ENCODE results near the gene USH2A. TPM values are rescaled to one million over a fixed set of nuclear protein-coding genes. Genes with fewer than 3 reads are reported as not detected.

USH2A gene
- total RNA-seq, 3 donors from 2014 or later, result not detected

DNA sequence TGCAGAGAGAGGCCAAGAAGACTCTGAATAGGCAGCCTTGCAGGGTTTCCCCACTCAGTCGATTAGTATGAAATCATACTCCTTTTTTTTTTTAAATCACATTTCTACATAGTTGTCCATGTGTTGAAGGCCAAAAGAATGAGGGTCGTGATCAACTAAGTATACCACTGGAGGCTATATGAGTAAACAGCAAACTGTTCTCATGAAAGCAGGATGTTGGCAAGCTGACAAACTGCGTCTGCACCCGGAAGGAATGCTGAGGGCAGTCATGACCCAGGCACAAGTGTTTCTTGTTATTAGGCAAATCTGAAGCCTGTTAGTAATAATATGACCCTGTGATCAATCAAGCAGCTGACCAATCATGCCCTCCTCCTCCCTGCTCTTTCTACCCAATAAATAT is 213.2 kb downstream of the USH2A start:
- H3K36me3 ChIP-seq, result no peaks in the 10 kb centered on the region
- H3K27ac ChIP-seq, result no peak overlapping the region
- H3K4me1 ChIP-seq, result no peaks in the 10 kb centered on the region
- DNase-seq (ENCODE audit: low spot score in 2 of 2), result no peak
- no peak overlapping the region for H3K4me3 ChIP-seq
- H3K27me3 ChIP-seq, result no peaks in the 10 kb centered on the region
- TF ChIP-seq CTCF (IDR thresholded peaks at IDR 0.05) (no peak), POLR2AphosphoS5 (IDR thresholded peaks at IDR 0.05) (no peak), POLR2A (IDR thresholded peaks at IDR 0.05) (no peak)
- intact Hi-C loops (cut with DNase I; ENCODE audit: low total_unique reads), result no loop called here
- no peaks in the 10 kb centered on the region for H3K9me3 ChIP-seq

DNA sequence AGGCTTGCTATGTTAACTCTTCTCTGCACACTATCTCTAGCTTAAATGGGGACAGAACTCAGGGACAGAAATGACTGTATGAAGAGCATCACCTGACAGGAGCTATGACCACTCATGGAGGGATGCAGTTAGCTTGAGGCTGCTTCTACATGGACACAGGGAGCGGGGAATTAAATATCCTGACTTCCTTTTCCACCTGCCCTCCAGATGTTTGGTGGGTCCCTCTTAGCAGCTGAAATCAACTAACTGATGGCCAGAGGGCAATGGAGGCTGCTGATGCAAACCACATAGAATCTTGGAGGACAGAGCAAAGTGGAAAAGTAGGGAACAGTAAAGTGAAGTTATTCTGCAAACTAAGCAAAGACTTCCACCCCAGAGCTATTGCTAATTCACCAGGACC is 214.1 kb downstream of the USH2A start:
- TF ChIP-seq CTCF (IDR thresholded peaks at IDR 0.05) (no peak), POLR2AphosphoS5 (IDR thresholded peaks at IDR 0.05) (no peak), POLR2A (IDR thresholded peaks at IDR 0.05) (no peak)
- no peak overlapping the region for H3K27ac ChIP-seq
- H3K4me1 ChIP-seq, result no peaks in the 10 kb centered on the region
- no peaks in the 10 kb centered on the region for H3K36me3 ChIP-seq
- H3K4me3 ChIP-seq, result no peak overlapping the region
- H3K27me3 ChIP-seq, result no peaks in the 10 kb centered on the region
- DNase-seq (ENCODE audit: low spot score in 2 of 2), result no peak
- no peaks in the 10 kb centered on the region for H3K9me3 ChIP-seq
- intact Hi-C loops (cut with DNase I; ENCODE audit: low total_unique reads), result no loop called here

- no peak for DNase-seq (ENCODE audit: low spot score in 2 of 2)
- Histone ChIP-seq H3K27me3 (no peaks in the 10 kb centered on the region), H3K9me3 (no peaks in the 10 kb centered on the region), H3K27ac (no peak overlapping the region), H3K4me1 (no peaks in the 10 kb centered on the region), H3K36me3 (no peaks in the 10 kb centered on the region), H3K4me3 (no peak overlapping the region)
- no peak for TF ChIP-seq POLR2AphosphoS5 (IDR thresholded peaks at IDR 0.05)
- intact Hi-C loops (cut with DNase I; ENCODE audit: low total_unique reads), result no loop called here
These were observed 216.1 kb downstream of the USH2A start for GRCh38 chr1:216207154-216207553.

GRCh38 chr1:216205176-216205575 is 218.1 kb downstream of the USH2A start:
- Histone ChIP-seq H3K27ac (no peak overlapping the region), H3K36me3 (no peaks in the 10 kb centered on the region), H3K27me3 (no peaks in the 10 kb centered on the region), H3K4me3 (no peak overlapping the region), H3K9me3 (no peaks in the 10 kb centered on the region), H3K4me1 (no peaks in the 10 kb centered on the region)
- DNase-seq (ENCODE audit: low spot score in 2 of 2), result no peak
- intact Hi-C loops (cut with DNase I; ENCODE audit: low total_unique reads), result no loop called here
- TF ChIP-seq POLR2A (IDR thresholded peaks at IDR 0.05) (no peak), CTCF (IDR thresholded peaks at IDR 0.05) (no peak), POLR2AphosphoS5 (IDR thresholded peaks at IDR 0.05) (no peak)

DNA sequence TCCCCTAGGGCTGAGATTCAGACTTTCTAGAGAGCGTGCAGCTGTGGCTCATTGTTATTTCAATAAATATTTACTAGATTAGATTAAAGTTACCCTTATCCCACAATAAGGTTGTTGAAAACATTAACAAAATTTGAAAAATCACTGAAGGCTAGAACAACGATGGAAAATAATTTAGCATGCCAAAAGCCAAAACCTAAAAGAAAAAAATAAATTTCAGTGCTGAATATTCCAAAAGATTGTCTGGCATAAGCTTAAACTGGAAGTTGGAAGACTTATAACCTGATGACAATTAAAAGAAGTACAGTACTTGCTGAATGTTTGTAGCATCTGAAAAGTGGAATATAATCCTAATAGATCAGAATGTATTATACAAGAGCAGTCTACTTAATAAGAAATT is 221.3 kb downstream of the USH2A start:
- H3K9me3 ChIP-seq, result no peaks in the 10 kb centered on the region
- H3K27me3 ChIP-seq, result no peaks in the 10 kb centered on the region
- no peaks in the 10 kb centered on the region for H3K4me1 ChIP-seq
- DNase-seq (ENCODE audit: low spot score in 2 of 2), result no peak
- intact Hi-C loops (cut with DNase I; ENCODE audit: low total_unique reads), result no loop called here
- no peak overlapping the region for H3K4me3 ChIP-seq
- H3K27ac ChIP-seq, result no peak overlapping the region
- H3K36me3 ChIP-seq, result no peaks in the 10 kb centered on the region
- TF ChIP-seq POLR2AphosphoS5 (IDR thresholded peaks at IDR 0.05) (no peak), POLR2A (IDR thresholded peaks at IDR 0.05) (no peak), CTCF (IDR thresholded peaks at IDR 0.05) (no peak)

GRCh38 chr1:216200941-216201340 is 222.3 kb downstream of the USH2A start:
- Histone ChIP-seq H3K4me3 (no peak overlapping the region), H3K27ac (no peak overlapping the region), H3K27me3 (no peaks in the 10 kb centered on the region), H3K4me1 (no peaks in the 10 kb centered on the region), H3K36me3 (no peaks in the 10 kb centered on the region), H3K9me3 (no peaks in the 10 kb centered on the region)
- no peak for DNase-seq (ENCODE audit: low spot score in 2 of 2)
- TF ChIP-seq POLR2A (IDR thresholded peaks at IDR 0.05) (no peak), CTCF (IDR thresholded peaks at IDR 0.05) (no peak), POLR2AphosphoS5 (IDR thresholded peaks at IDR 0.05) (no peak)
- intact Hi-C loops (cut with DNase I; ENCODE audit: low total_unique reads), result no loop called here

Measured in breast epithelium (tissue), 4 donors.